Measurements from ENCODE around the gene NPIPB6.

NPIPB6 gene

GRCh38 chr16:28297784-28298510, 65.4 kb downstream of the NPIPB6 start:
- no peak for DNase-seq

GRCh38 chr16:28297308-28297707, 66.0 kb downstream of the NPIPB6 start:
- DNase-seq = no peak

- DNase-seq = no peak
These were observed 68.0 kb downstream of the NPIPB6 start for GRCh38 chr16:28295276-28295675.

GRCh38 chr16:28294201-28294600, 69.1 kb downstream of the NPIPB6 start:
- DNase-seq = no peak

- DNase-seq = no peak
These were observed 69.7 kb downstream of the NPIPB6 start for GRCh38 chr16:28293601-28293960.

- DNase-seq = peak; percentile 25
These were observed 70.3 kb downstream of the NPIPB6 start for GRCh38 chr16:28292731-28293600.
